NCI-H510A treated with DMSO at 0.1 percent for 48 hours (cell line): Measurements from ENCODE around the gene HUS1.
"Not testable (repeated sequence)": the region's sequence is repeated elsewhere in the genome, so short reads cannot be mapped to it uniquely, and the experiment has no call there.

Source experiments
- DNase-seq: peaks from one replicate; lab custom pipeline; 2025; lab: John Stamatoyannopoulos, UW

The HUS1 gene

DNA sequence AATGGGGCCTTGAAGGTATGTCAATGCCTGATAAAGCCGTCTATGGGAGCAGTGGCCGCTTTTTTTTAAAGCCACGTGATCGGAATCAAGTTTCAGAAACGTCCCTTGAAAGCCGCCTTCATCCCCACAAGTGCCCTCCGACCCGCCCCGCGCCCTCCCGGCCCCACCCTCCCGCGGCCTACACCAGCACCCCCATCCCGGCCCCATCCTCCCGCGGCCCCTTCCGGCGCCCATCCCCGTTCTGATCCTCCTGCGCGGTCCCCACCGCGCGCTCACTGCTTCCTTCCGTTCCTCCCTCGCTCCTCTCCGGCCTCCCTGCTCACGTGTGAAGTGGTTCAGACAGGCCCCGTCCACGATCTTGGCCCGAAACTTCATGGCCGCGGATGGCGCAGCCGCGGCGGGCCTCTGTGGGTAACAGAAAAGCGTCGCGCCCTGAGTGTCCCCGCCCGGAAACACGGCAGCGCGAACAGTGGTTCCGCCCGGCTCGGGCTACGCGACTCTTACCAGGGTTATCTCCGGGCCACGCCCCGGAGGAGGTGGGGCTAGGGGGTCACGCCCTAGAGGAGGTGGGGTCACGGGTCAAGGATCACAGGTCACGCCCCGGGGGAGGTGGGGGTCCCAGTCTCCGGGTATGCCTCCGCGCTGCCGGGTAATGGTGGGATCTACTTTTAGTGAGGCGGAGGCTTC, at the start of gene HUS1:
TSS of gene HUS1 (minus strand) at position 471 of the 687 bp plus-strand sequence. CDS start at position 375, 96 bp downstream.
- peak; percentile 77 for DNase-seq

DNA sequence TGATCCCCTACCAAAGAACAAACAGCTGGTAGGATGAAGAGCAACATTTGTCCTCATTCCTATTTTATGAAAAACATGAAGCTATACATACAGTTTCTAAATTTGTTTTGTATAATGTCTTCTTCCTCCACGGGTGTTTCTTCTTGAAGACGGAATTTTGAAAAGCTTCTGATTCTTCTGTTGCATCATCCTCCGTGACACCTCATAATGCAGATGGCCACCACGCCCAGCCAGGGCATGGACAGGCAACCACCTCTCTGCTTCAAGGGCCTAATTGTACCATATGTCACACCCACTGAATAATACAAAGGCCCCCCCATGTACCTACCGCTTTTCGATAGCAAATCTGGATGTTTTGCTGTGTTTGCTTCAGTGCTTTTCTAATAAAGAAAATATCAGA, 49.5 kb upstream of the HUS1 start, which contains the start of gene SUN3:
TSS of gene SUN3 (minus strand) at position 170 of the 400 bp plus-strand sequence. CDS start at position 1, 169 bp downstream.
- no peak for DNase-seq

DNA sequence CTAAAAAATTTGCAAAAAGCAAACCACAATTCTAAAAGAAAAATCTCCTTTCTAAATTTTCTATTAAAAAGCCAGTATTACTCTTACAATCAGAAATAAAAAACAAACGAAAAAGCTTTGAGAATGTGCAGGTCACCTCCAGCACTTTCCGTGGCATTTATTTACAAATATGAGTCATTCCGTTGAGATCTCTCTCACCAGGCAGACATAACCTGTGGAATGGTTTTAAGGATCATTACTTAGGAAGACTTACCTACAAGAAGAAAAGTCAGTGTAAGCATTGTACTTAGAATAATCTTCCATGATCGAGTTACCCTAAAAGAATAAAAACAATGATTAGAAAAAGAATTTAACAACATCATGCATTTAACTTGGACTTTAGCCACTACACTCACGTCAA, 46.2 kb upstream of the HUS1 start:
- no peak for DNase-seq

DNA sequence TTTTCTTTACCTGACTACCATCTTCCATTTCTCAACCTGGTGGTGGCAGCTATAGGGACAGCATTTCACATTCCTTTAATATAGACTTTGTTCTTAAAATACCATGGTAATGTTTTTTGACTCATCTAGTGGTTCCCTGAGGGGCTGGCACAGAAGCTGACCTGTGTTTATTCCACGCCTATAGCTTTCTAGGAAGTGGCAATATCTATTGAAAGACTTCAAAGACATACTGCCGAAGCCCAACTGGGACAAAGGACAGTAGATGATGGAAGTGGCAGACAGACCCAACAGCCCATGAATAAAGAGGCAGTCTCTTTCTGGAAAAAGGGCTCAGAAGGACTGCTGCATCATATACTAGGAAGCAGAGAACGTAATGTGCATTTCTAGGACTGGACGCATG, 38.3 kb upstream of the HUS1 start:
- no peak for DNase-seq

DNA sequence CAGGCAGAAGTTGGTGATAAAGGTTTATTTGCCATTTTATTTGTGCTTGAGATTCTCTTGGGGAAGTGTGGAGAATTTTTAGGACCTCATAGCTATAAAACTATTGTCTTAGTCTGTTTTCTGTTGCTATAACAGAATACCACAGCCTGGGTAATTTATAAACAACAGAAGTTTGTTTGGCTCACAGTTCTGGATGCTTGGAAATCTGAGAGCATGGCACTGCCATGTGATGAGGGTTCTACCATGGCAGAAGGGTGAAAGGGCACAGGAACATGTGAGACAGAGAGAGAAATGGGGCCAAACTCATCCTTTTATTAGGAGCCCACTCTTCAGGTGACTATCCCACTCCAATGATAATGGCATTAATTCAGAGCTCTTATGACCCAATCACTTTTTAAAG, 37.2 kb upstream of the HUS1 start:
- DNase-seq: no peak

DNA sequence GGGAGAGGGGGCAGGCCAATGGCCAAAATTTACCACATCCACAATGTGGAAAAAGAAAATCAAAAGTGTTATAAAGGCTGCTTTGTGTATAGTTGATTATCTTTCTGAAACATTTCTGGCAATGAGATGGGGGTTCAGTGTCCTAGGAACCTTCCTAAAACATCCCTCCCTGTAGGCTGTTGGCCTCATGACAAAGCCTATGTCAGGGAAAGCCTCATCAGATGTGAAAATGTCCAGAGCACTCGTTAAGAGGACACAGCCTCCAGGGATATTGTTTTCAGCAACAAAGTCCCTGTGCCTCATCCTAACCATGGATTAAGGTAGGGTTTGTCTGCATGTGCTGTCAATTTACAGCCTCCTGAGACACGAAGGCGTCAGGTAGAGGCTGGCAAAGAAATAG, 32.5 kb upstream of the HUS1 start:
- no peak for DNase-seq

DNA sequence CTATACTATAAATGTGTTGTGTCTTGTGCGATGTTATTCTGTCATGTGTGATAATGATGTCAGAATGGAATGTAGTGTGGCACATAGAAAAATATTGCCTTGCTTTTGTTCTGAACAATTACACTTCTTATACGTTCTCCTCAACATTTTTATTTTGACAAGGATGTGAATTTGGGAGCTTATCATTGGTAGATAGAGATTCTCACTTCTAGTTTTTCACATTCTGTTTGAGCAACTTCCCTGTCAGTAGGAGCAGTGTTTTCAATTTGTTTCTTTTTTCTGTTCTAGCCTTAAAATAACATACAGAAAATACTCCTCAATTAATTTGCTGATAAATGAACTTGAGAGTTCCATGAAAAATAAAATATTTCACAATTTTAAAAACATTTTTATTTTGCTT, 31.9 kb upstream of the HUS1 start:
- DNase-seq: no peak

DNA sequence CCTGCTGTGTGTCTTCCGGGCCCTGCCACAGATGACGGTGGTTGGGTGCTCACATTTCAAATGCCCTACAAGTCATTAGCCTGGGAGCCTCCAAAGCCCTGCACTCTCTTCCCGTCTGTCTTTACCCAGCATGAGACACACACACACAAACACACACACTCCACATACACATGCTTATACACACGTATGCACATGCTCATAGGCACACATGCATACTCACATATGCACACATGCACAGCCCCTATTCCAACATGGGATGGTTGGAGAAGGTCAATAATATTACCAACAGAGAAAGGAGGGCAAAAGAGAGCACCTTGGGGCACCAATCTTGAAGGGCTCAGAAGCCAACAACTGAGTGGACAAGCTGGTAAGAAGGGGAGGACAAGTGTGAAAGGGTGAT, 30.5 kb upstream of the HUS1 start:
- no peak for DNase-seq

DNA sequence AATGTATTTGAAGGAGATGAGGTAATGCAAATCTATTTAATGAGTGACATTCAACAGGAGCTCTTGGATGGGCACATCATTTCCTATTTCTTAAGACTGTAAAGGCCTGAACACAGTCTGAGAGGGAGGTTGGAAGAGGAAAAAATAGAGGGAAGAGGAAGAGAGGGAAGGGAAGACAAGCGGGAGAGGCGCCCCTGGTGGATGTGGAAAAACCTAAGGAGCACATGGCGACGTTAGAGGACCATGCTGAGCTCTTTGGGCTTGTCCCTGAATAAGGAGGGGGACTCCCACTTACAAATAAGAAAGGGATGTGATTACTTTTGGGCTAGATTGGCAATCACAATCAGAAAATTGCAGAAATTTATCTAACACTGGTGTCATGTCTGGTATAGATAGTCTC, 29.8 kb upstream of the HUS1 start:
- DNase-seq: no peak

DNA sequence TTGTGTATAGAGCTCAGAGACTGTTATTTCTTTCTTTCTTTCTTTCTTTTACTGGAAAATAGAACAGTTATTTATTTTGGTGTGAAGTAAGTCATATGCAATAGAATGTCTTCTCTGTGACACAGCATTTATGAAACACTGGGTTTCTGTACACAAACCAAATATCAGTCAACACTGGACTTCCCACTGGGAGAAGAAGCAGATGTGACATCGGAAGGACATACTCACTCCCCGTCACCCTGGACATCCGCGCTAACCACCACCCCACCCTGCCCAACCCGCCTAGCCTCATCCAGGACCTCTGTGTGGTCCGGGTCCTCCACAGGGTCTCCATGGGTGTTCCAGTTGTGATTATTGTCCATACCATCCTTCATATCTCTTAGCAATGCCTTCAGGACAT, 27.5 kb upstream of the HUS1 start:
- DNase-seq: no peak

DNA sequence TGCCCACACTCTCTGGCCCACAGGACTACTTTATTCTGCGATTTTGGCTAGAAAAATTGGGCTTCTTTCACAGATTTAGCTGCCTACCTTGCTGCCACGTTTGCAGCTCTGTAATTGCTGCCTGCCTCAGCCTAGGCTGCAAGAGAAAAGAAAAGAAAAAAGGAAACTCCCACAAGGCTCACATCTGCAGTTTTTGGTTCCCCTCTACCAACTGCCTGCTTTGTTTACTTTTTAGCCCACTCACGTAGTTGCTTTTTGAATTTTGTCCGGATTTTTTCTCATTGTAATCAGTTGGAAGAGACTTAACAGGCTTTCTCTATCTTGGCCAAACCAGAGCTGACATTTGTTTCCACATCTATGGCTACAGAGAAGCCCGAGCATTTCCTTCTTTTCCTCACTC, 25.2 kb upstream of the HUS1 start:
- DNase-seq: no peak

DNA sequence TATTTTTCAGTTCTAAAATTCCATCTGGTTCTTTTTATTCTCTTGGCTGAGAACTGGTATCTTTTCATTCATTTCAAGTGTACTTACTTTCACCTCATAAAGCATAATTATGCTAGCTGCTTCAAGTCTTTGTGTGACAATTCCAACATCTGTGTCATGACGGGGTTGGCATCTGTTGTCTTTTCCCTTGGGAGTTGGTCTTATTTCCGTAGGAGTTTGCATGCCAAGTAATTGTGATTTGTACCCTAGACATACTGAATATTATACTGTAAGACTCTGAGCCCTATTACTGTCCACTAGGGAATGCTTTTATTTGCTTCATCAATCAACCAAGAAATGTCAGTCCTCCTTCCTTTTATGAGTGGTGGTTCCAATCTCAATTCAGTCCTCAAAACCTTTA, 24.6 kb upstream of the HUS1 start:
- DNase-seq: no peak

DNA sequence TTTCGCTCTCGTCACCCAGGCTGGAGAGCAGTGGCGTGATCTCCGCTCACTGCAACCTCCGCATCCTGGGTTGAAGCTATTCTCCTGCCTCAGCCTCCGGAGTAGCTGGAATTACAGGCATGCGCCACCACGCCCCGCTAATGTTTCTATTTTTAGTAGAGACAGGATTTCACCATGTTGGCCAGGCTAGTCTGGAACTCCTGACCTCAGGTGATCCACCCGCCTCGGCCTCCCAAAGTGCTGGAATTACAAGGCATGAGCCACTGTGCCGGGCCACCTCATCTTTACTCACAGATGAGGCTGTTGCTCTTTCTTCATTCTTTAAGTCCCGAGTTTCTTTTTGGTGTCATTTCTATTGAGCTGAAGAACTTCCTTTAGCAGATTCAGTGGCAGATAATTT, 20.7 kb upstream of the HUS1 start:
- not testable (repeated sequence) for DNase-seq

DNA sequence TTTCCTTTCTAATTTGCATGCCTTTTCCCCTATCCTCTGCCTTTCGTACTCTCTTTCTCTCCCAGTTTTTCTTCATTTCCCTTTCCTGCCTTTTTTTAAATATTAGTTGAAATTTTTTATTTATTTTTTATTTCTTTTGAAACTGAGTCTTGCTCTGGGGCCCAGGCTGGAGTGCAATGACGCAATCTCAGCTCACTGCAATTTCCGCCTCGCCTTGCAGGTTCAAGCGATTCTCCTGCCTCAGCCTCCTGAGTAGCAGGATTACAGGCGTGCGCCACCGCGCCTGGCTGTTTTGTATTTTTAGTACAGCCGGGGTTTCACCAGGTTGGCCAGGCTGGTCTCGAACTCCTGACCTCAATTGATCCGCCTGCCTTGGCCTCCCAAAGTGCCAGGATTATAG, 20.0 kb upstream of the HUS1 start:
- no peak for DNase-seq

DNA sequence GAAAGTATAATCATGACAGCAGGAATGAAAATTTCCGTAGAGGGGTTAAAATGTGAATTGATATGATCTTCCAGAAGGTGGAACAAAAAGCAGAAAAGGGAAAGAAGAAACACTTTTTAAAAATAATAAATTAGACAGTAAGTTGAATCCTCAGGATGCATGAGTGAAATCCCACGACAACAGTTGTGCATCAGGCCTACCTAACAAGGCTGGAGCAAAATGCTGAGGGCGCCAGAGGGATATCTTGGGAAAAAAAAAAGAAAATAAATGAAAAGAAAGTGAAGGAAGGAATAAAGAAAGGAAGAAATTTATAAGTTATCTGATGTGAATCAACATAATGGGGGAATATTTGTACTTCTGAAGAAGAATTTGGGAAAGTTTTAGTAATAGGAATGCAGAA, 13.0 kb upstream of the HUS1 start:
- DNase-seq: no peak

DNA sequence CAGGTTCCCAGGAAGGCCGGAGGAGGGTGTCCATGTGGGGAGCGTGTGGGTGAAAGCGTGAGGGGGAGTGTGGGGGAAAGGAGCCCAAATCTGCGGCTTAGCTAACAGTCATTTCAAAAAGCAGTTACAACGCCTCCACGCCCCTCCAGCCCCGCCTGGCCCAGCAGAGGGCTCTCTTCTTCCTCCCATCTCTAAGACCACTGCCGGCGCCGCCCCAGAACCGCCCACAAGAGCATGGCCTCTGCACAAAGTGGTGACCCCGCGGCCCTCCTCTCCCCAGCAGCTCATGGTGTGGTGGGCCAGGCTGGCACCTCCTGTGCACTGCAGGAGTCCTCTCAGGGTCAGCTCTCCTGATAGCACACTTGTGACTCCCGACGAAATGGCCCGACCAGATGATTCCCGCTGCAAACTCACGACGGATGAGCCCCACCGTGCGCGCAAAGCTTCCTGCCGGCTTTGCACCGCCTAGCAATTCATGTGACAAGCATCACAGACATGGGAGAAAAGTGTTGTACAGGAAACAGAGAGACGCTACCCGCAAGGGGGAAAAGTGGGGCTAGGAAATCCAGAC, 12.4 kb upstream of the HUS1 start:
- peak; percentile 63 for DNase-seq

DNA sequence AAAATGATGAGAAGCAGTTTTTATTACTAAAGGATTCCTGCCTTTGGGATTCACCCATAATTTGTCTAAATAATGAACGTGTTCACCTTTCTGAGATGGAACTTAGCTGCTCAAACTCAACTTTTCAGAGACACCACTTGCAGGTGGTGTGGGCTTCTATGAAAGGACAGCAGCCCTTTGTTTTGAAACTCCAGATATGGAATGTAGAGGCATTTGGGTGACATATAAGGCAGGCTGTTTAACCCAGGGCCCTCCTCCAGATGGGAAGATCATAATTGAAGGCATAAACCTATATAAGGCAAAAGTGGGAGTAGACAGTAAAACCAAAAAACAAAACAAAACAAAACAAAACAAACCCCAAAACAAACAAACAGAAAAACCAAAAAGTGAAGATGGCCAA, 11.9 kb upstream of the HUS1 start:
- DNase-seq: no peak

DNA sequence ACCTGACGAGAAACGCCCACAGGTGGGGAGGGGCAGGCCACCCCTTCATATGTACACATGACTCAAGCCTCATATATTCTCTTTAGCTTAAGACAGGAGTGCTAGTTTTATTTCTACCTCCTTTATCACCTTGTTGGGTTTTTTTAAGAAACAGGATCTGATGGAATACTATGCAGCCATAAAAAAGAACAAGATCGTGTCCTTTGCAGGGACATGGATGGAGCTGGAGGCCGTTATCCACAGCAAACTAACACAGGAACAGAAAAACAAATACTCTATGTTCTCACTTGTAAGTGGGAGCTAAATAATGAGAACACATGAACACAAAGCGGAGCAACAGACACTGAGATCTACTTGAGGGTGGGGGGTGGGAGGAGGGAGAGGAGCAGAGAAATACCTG, 11.2 kb upstream of the HUS1 start:
- no peak for DNase-seq

DNA sequence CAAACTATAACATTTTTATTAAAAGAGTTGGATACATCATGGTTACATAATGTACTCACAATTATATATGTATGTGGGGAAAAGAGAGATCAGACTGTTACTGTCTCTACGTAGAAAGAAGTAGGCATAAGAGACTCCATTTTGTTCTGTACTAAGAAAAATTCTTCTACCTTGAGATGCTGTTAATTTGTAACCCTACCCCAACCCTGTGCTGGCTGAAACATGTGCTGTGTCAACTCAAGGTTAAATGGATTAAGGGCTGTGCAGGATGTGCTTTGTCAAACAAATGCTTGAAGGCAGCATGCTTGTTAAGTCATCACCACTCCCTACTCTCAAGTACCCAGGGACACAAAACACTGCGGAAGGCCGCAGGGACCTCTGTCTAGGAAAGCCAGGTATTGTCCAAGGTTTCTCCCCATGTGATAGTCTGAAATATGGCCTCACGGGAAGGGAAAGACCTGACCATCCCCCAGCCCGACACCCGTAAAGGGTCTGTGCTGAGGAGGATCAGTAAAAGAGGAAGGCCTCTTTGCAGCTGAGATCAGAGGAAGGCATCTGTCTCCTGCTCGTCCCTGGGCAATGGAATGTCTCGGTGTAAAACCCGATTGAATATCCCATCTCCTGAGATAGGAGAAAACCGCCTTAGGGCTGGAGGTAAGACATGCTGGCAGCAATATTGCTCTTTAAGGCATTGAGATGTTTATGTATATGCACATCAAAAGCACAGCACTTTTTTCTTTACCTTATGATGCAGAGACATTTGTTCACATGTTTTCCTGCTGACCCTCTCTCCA, 10.4 kb upstream of the HUS1 start:
- DNase-seq: not testable (repeated sequence)

DNA sequence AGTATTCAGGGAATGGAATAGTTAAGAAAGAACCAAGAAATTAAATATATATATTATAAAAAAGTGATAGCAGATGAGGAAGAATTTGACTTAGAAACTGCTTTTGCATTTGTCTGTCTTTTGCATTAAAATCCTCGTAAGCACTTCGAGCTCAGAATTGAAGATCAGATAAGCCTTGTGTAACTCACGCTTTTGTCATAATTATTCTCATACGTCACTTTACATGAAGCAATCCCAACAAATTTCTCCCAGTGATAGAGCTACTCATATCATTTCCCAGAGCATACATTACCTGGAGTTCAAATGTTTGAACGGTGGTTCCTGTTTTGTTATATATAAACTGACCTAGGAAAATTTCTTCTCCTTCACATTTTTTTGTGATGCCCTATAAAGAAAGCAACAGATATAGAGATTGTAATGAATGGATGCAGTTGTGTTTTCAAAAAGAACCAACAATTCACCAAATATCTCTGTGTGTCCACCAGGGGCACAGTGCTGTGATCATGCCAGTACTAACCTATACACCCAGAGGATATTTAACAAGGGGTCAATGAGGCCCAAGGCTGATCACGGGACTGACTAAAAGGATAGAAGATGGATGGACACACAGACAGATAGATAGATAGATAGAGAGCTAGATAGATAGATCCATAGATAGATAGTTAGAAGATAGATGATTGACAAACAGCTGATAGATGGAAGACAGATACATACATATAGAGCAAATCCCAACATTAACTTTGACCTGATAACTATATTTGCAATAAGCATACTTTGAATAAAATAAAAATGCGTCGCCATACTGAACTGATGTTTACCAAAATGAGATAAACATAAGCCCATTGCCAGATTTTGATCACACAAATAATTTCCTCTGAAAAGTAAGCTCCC, 9.3 kb upstream of the HUS1 start:
- DNase-seq: no peak

DNA sequence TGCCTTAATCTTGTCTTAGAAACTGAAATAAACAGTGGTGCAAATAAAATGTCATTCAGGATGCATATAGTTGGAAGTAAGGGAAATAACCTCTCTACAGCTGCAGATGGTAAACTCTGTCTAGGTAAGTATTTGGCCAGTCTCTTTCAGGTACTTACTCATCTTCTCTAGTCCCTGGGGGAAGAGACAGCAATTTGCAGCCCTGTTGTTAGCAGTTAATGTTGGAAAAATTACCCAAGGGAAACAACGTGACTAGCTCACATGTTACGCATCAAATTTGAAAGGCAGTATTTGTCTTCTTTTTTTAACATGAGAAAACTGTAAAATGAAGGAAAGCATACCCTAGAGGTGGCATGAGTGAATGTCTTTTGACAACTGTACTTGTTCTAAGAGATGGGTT, 3.2 kb upstream of the HUS1 start:
- DNase-seq: no peak

DNA sequence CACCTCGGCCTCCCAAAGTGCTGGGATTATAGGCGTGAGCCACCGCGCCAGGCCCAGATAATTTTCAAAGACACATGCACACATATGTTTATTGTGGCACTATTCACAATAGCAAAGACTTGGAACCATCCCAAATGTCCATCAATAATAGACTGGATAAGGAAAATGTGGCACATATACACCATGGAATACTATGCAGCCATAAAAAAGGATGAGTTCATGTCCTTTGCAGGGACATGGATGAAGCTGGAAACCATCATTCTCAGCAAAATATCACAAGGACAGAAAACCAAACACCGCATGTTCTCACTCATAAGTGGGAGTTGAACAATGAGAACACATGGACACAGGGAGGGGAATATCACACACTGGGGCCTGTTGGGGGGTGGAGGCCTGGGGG, 1.2 kb upstream of the HUS1 start:
- DNase-seq: not testable (repeated sequence)
